Measurements from ENCODE around the gene SSBP4. TPM values are rescaled to one million over a fixed set of nuclear protein-coding genes. Genes with fewer than 3 reads are reported as not detected.

Gene SSBP4
- total and polyA plus RNA-seq, 9 of the 15 experiments (the other 6 are each of a cell fraction or from before 2014, with no cell fraction given) = 1.1 to 189 (median 39.0) TPM

- no peak for TF ChIP-seq HDAC6 (IDR thresholded peaks at IDR 0.05; ENCODE audit: low read depth, low read length)
- TF ChIP-seq ZBTB9 (CRISPR knock-in tag; IDR thresholded peaks at IDR 0.05) = peak; percentile 37; the same call in 1 of the 2 replicates
- TF ChIP-seq, protein P1, sequence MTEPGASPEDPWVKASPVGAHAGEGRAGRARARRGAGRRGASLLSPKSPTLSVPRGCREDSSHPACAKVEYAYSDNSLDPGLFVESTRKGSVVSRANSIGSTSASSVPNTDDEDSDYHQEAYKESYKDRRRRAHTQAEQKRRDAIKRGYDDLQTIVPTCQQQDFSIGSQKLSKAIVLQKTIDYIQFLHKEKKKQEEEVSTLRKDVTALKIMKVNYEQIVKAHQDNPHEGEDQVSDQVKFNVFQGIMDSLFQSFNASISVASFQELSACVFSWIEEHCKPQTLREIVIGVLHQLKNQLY (CRISPR knock-in tag; conservative IDR thresholded peaks at IDR 0.05) = 0 out of 4 replicates have a peak, but pooled peaks of 1 of the 2 experiments have one; percentile 58
- TF ChIP-seq MAZ (CRISPR knock-in tag; conservative IDR thresholded peaks at IDR 0.05 in 1 of 2, IDR thresholded peaks at IDR 0.05 in 1 of 2) = peak in 1 of 2 experiments; percentile 15; a peak in 3 of 4 replicates
- TF ChIP-seq ZNF316 (IDR thresholded peaks at IDR 0.05) = no peak
- no peak for TF ChIP-seq TEAD4 (IDR thresholded peaks at IDR 0.05; ENCODE audit: low read length)
- no peak for TF ChIP-seq TEAD4 (CRISPR knock-in tag; IDR thresholded peaks at IDR 0.05; ENCODE audit: borderline replicate concordance)
- TF ChIP-seq PCBP1 (IDR thresholded peaks at IDR 0.05; ENCODE audit: low read depth, low read length, poor library complexity, severe bottlenecking) = peak; percentile 55
- TF ChIP-seq ZNF395 (CRISPR knock-in tag; IDR thresholded peaks at IDR 0.05) = 0 out of 2 replicates have a peak, but pooled peaks have one; percentile 19
- TF ChIP-seq STAT6 (CRISPR knock-in tag; IDR thresholded peaks at IDR 0.05) = 0 out of 2 replicates have a peak, but pooled peaks have one; percentile 55
- no peak for TF ChIP-seq PURB (CRISPR knock-in tag; IDR thresholded peaks at IDR 0.05; ENCODE audit: low read depth)
- no peak for TF ChIP-seq BRD4 (IDR thresholded peaks at IDR 0.05)
- TF ChIP-seq MTA1 (IDR thresholded peaks at IDR 0.05; ENCODE audit: borderline replicate concordance) = no peak
- TF ChIP-seq MNT (conservative IDR thresholded peaks at IDR 0.05) = peak in 1 of 2 experiments; percentile 65
- 0 out of 2 replicates have a peak, but pooled peaks have one; percentile 21 for TF ChIP-seq GABPB1 (CRISPR knock-in tag; IDR thresholded peaks at IDR 0.05)
- no peak for TF ChIP-seq BRD9 (IDR thresholded peaks at IDR 0.05; ENCODE audit: low read depth, partially characterized antibody)
- TF ChIP-seq ZNF224 (CRISPR knock-in tag; IDR thresholded peaks at IDR 0.05) = no peak
- TF ChIP-seq SAFB2 (IDR thresholded peaks at IDR 0.05; ENCODE audit: borderline replicate concordance, low read depth, low read length, severe bottlenecking) = no peak
Observed at GRCh38 chr19:18437491-18438330, 18.5 kb downstream of the SSBP4 start, which contains the start of gene ISYNA1 (continued).

All from K562 (cell line).